K562 (cell line): Measurements from ENCODE around the gene OCA2. TPM values are rescaled to one million over a fixed set of nuclear protein-coding genes. Genes with fewer than 3 reads are reported as not detected.

ENCODE experiments used
- ATAC-seq: fragments of 200-7000 bp; cut with Tn5 transposase; 3 replicates; pipeline ENCODE4 v1.9.1; 2020; ENCODE audit warnings: moderate library complexity
- BruUV-seq: library from RNA; stranded (reverse); fragments of 400-500 nt; replicated peaks from 2 replicates; lab custom pipeline; 2021; lab: Mats Ljungman, UMichigan
- CTCF ChIA-PET: fragments of 300-600 bp; formaldehyde crosslinking; extraction: SDS; loops from one replicate; lab custom pipeline; 2021; ENCODE audit warnings: low intra/inter-chr PET ratio; lab: Yijun Ruan, JAX
- POLR2A ChIA-PET: fragments of 300-600, 350-650 bp; sonication (Branson Sonifier 250); formaldehyde crosslinking; extraction: SDS; loops from one replicate; lab custom pipeline; 2021; ENCODE audit warnings: antibody characterized with exemption, inconsistent platforms; lab: Yijun Ruan, JAX
- DNase-seq, 4 experiments: peaks; one replicate each; pipeline versions ENCODE4 v3.0.0 to v3.0.0-alpha.2; 2011 to 2018; ENCODE audit warnings: low spot score in 3 of 4, mixed read lengths in 3 of 4; ENCODE audit errors: extremely low read depth in 1 of 4
- FAIRE-seq: peaks from 2 replicates; lab custom pipeline; 2011; peaks lifted over from hg19 to GRCh38; lab: Jason Lieb, UNC
- H2AFZ ChIP-seq: 2 replicates; pipeline ENCODE4 v1.6.0; 2011; ENCODE audit warnings: low read depth, low read length, control low read depth, inconsistent platforms
- H3K27ac ChIP-seq: fragments of 200-600 bp; 3 replicates; pipeline ENCODE4 v1.8.0; 2011; ENCODE audit warnings: low read depth, mild to moderate bottlenecking, control low read depth, inconsistent platforms, low read length, moderate library complexity, mixed read lengths; ENCODE audit errors: extremely low read depth
- H3K27me3 ChIP-seq, 2 experiments: fragments of 300-600 bp in 1 of 2; 2 replicates in 1 of 2; 3 replicates in 1 of 2; pipeline versions ENCODE4 v1.6.0 to v1.8.0; 2011; ENCODE audit warnings: inconsistent platforms in 2 of 2, low read length in 2 of 2, mild to moderate bottlenecking in 1 of 2, mixed read lengths in 1 of 2, moderate library complexity in 1 of 2; ENCODE audit not compliant: control insufficient read depth in 2 of 2, insufficient read depth in 2 of 2
- H3K36me3 ChIP-seq: fragments of 300-600 bp; 3 replicates; pipeline ENCODE4 v1.8.0; 2011; ENCODE audit warnings: mild to moderate bottlenecking, low read length, inconsistent platforms; ENCODE audit not compliant: control insufficient read depth, insufficient read depth
- H3K4me1 ChIP-seq, 2 experiments: fragments of 200-600 bp in 1 of 2; replicated peaks in 1 of 2; 2 replicates in 1 of 2; 3 replicates in 1 of 2; pipeline versions ENCODE4 v1.5.1 to v1.8.0; 2011; ENCODE audit warnings: inconsistent platforms in 2 of 2, low read length in 2 of 2, mild to moderate bottlenecking in 1 of 2, mixed read lengths in 1 of 2, moderate library complexity in 1 of 2; ENCODE audit not compliant: control insufficient read depth in 2 of 2, insufficient read depth in 2 of 2
- H3K4me2 ChIP-seq: 2 replicates; pipeline ENCODE4 v1.6.1; 2011; ENCODE audit warnings: low read length, control low read depth, inconsistent platforms, mixed read lengths; ENCODE audit not compliant: insufficient read depth
- H3K4me3 ChIP-seq: fragments of 200-600 bp; sonication (generic), shearing (Covaris generic); 2 replicates; pipeline ENCODE4 v1.5.1; 2016; ENCODE audit warnings: control low read depth, inconsistent platforms
- H3K79me2 ChIP-seq: fragments of 200-600 bp; 3 replicates; pipeline ENCODE4 v1.8.0; 2011; ENCODE audit warnings: low read length, inconsistent platforms; ENCODE audit not compliant: control insufficient read depth, insufficient read depth
- H3K9ac ChIP-seq, 2 experiments: 2 replicates each; pipeline versions ENCODE4 v1.6.0 to v1.6.1; 2011; ENCODE audit warnings: low read depth in 2 of 2, low read length in 2 of 2, control low read depth in 1 of 2, inconsistent platforms in 1 of 2, mild to moderate bottlenecking in 1 of 2, mixed read lengths in 1 of 2; ENCODE audit not compliant: insufficient read depth in 1 of 2
- H3K9me1 ChIP-seq: one replicate; pipeline ENCODE4 v1.6.0; 2011; ENCODE audit warnings: inconsistent platforms, mild to moderate bottlenecking, low read length, moderate library complexity; ENCODE audit not compliant: control insufficient read depth, insufficient read depth
- H3K9me3 ChIP-seq: replicated peaks from 2 replicates; pipeline ENCODE4 v1.5.1; 2011; ENCODE audit warnings: low read depth, low read length, inconsistent platforms; ENCODE audit not compliant: control insufficient read depth, insufficient read depth
- H4K20me1 ChIP-seq: replicated peaks from 2 replicates; pipeline ENCODE4 v1.6.1; 2011; ENCODE audit warnings: low read length, inconsistent platforms, mixed read lengths; ENCODE audit not compliant: control insufficient read depth, insufficient read depth
- ATF1 ChIP-seq, 2 experiments: fragments of 450-650 bp in 1 of 2; IDR thresholded peaks; 2 replicates each; pipeline ENCODE4 v1.6.1; 2016; ENCODE audit warnings: missing compliant biosample characterization in 1 of 2, missing genetic modification characterization in 1 of 2
- BRD4 ChIP-seq: fragments of 200-600 bp; sonication (generic); IDR thresholded peaks from 2 replicates; pipeline ENCODE4 v1.6.1; 2017; ENCODE audit warnings: inconsistent platforms
- CBX3 ChIP-seq, 2 experiments: IDR thresholded peaks; 1 replicate in 1 of 2; 2 replicates in 1 of 2; pipeline ENCODE4 v1.6.1; 2012; ENCODE audit warnings: inconsistent platforms in 2 of 2, low read length in 2 of 2, borderline replicate concordance in 1 of 2, control low read depth in 1 of 2
- MTA1 ChIP-seq: fragments of 450-650 bp; IDR thresholded peaks from 2 replicates; pipeline ENCODE4 v1.6.1; 2017; ENCODE audit warnings: borderline replicate concordance
- PYGO2 ChIP-seq: fragments of 450-650 bp; IDR thresholded peaks from 2 replicates; pipeline ENCODE4 v1.6.1; 2016; ENCODE audit warnings: mild to moderate bottlenecking, missing genetic modification characterization, moderate library complexity, missing compliant biosample characterization
- U2AF1 ChIP-seq: fragments of 200-400 bp; formaldehyde crosslinking; optimal IDR thresholded peaks from 2 replicates; pipeline ENCODE3; 2017; ENCODE audit warnings: mild to moderate bottlenecking, low read depth, low read length, moderate library complexity
- ZFP1 ChIP-seq: fragments of 450-650 bp; formaldehyde crosslinking; IDR thresholded peaks from 2 replicates; pipeline ENCODE4 v1.4.0; 2020; ENCODE audit warnings: mild to moderate bottlenecking, mixed read lengths
- ZNF436 ChIP-seq: fragments of 250-450, 450-650 bp; sonication (Bioruptor Pico); formaldehyde crosslinking; IDR thresholded peaks from 2 replicates; pipeline ENCODE4 v1.7.0; 2020; ENCODE audit warnings: mild to moderate bottlenecking
- WGBS: fragments of 100-300 bp; shearing (Covaris generic); methylation state at CpG from one replicate; pipeline ENCODE4 v1.1.6; 2016; ENCODE audit warnings: low coverage, mixed read lengths; ENCODE audit not compliant: insufficient coverage; ENCODE audit errors: missing lambda C conversion rate; 5-methylcytosine and 5-hydroxymethylcytosine counted together
- in situ Hi-C: fragments of 300-500 bp; cut with MboI; formaldehyde crosslinking; loops from 4 replicates; pipeline ENCODE4 v1.15.0; 2018; ENCODE audit warnings: inconsistent platforms, mixed read lengths
- intact Hi-C: fragments of 100-400 bp; cut with micrococcal nuclease; formaldehyde crosslinking; loops from 2 replicates; pipeline ENCODE4 v1.14.2; 2022
- polyA plus RNA-seq, 8 experiments: library from polyadenylated mRNA; depleted of rRNA in 4 of 8; stranded (reverse) in 5 of 8; unstranded in 3 of 8; fragments of >200 nt; fragmentation: Nextera tagmentation in 2 of 8; fragmentation: Illumina TruSeq in 1 of 8; extraction: Ambion mirVana in 2 of 8; extraction: Trizol in 1 of 8; gene quantifications; 2 replicates each; pipeline versions ENCODE4 v1.2.1 to v1.2.3, GENCODE V29; 2011 to 2014; ENCODE audit warnings: inconsistent platforms in 1 of 8, missing spikeins in 1 of 8
- total RNA-seq, 7 experiments: library from RNA; depleted of rRNA in 6 of 7; stranded (reverse); fragments of >200 nt in 6 of 7; fragmentation: Illumina TruSeq in 2 of 7; extraction: Trizol in 2 of 7; gene quantifications; 2 replicates each; pipeline versions ENCODE4 v1.2.1 to v1.2.3, GENCODE V29; 2011 to 2021; ENCODE audit warnings: low replicate concordance in 1 of 7
- TF ChIP-seq, protein P1 (sequence below): sonication (generic); formaldehyde crosslinking; IDR thresholded peaks from 2 replicates; pipeline ENCODE4 v1.9.0; 2022; ENCODE audit warnings: mild to moderate bottlenecking, missing genetic modification reagents

Gene OCA2
- total and polyA plus RNA-seq, 9 of the 15 experiments (the other 6 are each of a cell fraction or from before 2014, with no cell fraction given) = 0.07 to 0.59 (median 0.17) TPM; not detected in 1

DNA sequence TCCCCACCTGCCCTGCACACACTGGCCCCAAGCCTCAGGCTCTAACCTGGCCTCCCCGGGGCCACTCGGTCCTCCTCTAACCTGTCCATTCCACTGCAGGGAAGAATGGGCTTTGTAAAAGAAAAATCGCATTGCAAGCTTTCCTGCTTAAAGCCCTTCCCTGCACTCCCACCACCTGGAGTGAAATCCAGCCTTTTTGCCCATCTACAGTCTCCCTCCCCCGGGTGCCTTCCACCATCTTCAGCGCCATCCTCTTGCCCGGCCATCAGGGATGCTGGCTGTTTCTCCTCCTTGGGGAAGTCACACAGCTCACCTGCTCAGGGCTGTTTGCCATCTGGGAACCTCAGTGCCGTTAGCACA is 266.9 kb downstream of the OCA2 start:
- Histone ChIP-seq H2AFZ (no peak overlapping the region), H3K9ac (no peak overlapping the region), H3K27me3 (peaks cover 13 to 35% of the 10 kb centered on the region in 2 experiments), H3K9me1 (no peaks in the 10 kb centered on the region), H3K4me3 (no peak overlapping the region), H4K20me1 (no peaks in the 10 kb centered on the region), H3K27ac (no peak overlapping the region), H3K9me3 (no peaks in the 10 kb centered on the region), H3K79me2 (no peaks in the 10 kb centered on the region), H3K4me1 (no peaks in the 10 kb centered on the region), H3K36me3 (no peaks in the 10 kb centered on the region), H3K4me2 (no peak overlapping the region)
- ATAC-seq = no peak
- WGBS = 0% methylated on average over 7 of the region's 7 CpGs
- FAIRE-seq = no peak
- DNase-seq = no peak
- CTCF ChIA-PET = no interaction called here
- TF ChIP-seq CBX3 (IDR thresholded peaks at IDR 0.05; ENCODE audit: borderline replicate concordance in 1 of 2, low read length in 2 of 2) = no peak
- intact Hi-C loops (no loop called here), in situ Hi-C loops (no loop called here)
- POLR2A ChIA-PET = no interaction called here
- BruUV-seq = no TSS peak

DNA sequence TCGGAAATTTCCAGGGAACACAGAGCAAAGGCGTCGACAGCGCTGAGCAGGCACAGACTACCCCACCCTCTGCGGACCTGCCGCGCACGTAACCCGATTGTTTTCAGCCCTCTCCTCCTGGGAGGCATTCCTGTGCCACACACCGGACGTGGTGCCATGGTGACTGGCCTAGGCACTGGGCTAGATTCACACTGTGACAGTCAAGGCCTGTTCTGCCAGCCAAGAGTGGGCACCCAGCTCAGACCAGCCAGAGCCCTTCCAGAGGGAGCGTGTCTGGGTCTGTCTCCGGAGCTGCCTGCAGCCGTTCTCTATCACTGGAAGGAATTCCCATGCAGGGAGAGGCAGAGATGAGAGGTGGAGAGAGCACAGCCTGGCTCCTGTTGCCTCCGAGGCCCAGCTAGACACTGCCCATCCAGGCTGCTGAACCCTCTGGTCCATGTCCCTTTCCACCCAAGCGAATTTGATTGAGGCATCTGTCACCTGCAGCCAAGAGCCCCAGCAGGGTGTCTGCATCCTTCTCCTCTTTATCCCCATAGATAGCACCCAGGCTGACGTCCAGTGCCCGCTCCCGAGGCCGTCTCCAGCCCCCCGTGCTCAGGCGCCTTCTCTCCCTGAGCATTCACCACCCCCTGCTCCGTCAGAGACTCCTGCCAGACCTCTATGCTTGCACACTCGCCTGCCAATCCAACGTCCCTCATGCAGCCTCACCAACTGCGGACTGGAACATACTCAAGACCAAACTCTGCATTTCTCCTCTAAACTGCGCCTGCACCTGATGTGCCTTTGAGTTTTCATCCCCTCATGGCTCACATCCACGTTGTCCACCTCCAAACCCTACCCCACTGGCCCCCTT is 267.5 kb downstream of the OCA2 start:
- Histone ChIP-seq H2AFZ (no peak overlapping the region), H3K27ac (no peak overlapping the region), H3K9me1 (no peaks in the 10 kb centered on the region), H4K20me1 (no peaks in the 10 kb centered on the region), H3K4me2 (no peak overlapping the region), H3K4me3 (no peak overlapping the region), H3K9me3 (no peaks in the 10 kb centered on the region), H3K79me2 (no peaks in the 10 kb centered on the region), H3K36me3 (no peaks in the 10 kb centered on the region), H3K4me1 (no peaks in the 10 kb centered on the region), H3K9ac (no peak overlapping the region), H3K27me3 (peaks cover 14 to 41% of the 10 kb centered on the region in 2 experiments; a peak in 4 of 5 replicates)
- CTCF ChIA-PET = no interaction called here
- under 1% methylated on average over 27 of the region's 28 CpGs for WGBS
- FAIRE-seq (no peak), ATAC-seq (no peak), DNase-seq (no peak)
- TF ChIP-seq ATF1 (CRISPR knock-in tag; IDR thresholded peaks at IDR 0.05) = no peak
- no peak for TF ChIP-seq ATF1 (tag; IDR thresholded peaks at IDR 0.05)
- no peak for TF ChIP-seq U2AF1
- TF ChIP-seq BRD4 = no peak
- TF ChIP-seq, protein P1, sequence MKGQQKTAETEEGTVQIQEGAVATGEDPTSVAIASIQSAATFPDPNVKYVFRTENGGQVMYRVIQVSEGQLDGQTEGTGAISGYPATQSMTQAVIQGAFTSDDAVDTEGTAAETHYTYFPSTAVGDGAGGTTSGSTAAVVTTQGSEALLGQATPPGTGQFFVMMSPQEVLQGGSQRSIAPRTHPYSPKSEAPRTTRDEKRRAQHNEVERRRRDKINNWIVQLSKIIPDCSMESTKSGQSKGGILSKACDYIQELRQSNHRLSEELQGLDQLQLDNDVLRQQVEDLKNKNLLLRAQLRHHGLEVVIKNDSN (CRISPR knock-in tag) = no peak
- no peak for TF ChIP-seq MTA1
- no peak for TF ChIP-seq ZNF436 (CRISPR knock-in tag)
- TF ChIP-seq PYGO2 = no peak
- TF ChIP-seq ZFP1 (CRISPR knock-in tag) = no peak
- intact Hi-C loops (no loop called here), in situ Hi-C loops (no loop called here)
- POLR2A ChIA-PET = no interaction called here
- no TSS peak for BruUV-seq
